GM12878 (cell line): ENCODE results near the gene SPARC. TPM values are rescaled to one million over a fixed set of nuclear protein-coding genes. Genes with fewer than 3 reads are reported as not detected.

Experiments
- ASH2L ChIP-seq: fragments of 300-600, 200-600 bp; sonication (generic); IDR thresholded peaks from 2 replicates; pipeline ENCODE4 v1.6.1; 2017; ENCODE audit warnings: low read depth, mild to moderate bottlenecking, borderline replicate concordance
- CREB1 ChIP-seq: IDR thresholded peaks from 2 replicates; pipeline ENCODE4 v1.6.1; 2012; ENCODE audit warnings: low read depth, mild to moderate bottlenecking, inconsistent platforms
- DPF2 ChIP-seq: fragments of 450-650 bp; IDR thresholded peaks from 2 replicates; pipeline ENCODE4 v1.6.1; 2017; ENCODE audit warnings: mild to moderate bottlenecking
- FOXM1 ChIP-seq: IDR thresholded peaks from 2 replicates; pipeline ENCODE4 v1.6.1; 2012; ENCODE audit warnings: low read depth, mild to moderate bottlenecking, inconsistent platforms, low read length, moderate library complexity
- GABPA ChIP-seq: IDR thresholded peaks from 2 replicates; pipeline ENCODE4 v1.6.1; 2014; ENCODE audit warnings: antibody characterized with exemption, low read depth, mild to moderate bottlenecking, inconsistent platforms
- IRF4 ChIP-seq: IDR thresholded peaks from 2 replicates; pipeline ENCODE4 v1.6.1; 2011; ENCODE audit warnings: low read depth, low read length
- KDM1A ChIP-seq: fragments of 200-600 bp; sonication (generic); IDR thresholded peaks from 2 replicates; pipeline ENCODE4 v1.6.1; 2016; ENCODE audit warnings: borderline replicate concordance
- KLF5 ChIP-seq: fragments of 450-650 bp; IDR thresholded peaks from 2 replicates; pipeline ENCODE4 v1.6.1; 2014; ENCODE audit warnings: mild to moderate bottlenecking; ENCODE audit not compliant: partially characterized antibody
- MEF2A ChIP-seq: IDR thresholded peaks from 2 replicates; pipeline ENCODE4 v1.6.1; 2011; ENCODE audit warnings: low read depth, mild to moderate bottlenecking, low read length, moderate library complexity; ENCODE audit not compliant: insufficient read depth
- MEF2B ChIP-seq: fragments of 450-650 bp; IDR thresholded peaks from 2 replicates; pipeline ENCODE4 v1.6.1; 2018; ENCODE audit warnings: mild to moderate bottlenecking, moderate library complexity; ENCODE audit not compliant: partially characterized antibody, poor library complexity, severe bottlenecking
- MTA2 ChIP-seq: fragments of 450-650 bp; IDR thresholded peaks from 2 replicates; pipeline ENCODE4 v1.6.1; 2016; ENCODE audit warnings: low read depth, mild to moderate bottlenecking, moderate library complexity
- MXI1 ChIP-seq: fragments of 150-350 bp; IDR thresholded peaks from 2 replicates; pipeline ENCODE4 v1.6.1; 2011; ENCODE audit warnings: low read depth, mild to moderate bottlenecking, inconsistent platforms, low read length, improper control_type of control experiment
- NBN ChIP-seq: fragments of 450-650 bp; IDR thresholded peaks from 2 replicates; pipeline ENCODE4 v1.6.1; 2016
- NFXL1 ChIP-seq: fragments of 450-650 bp; IDR thresholded peaks from 2 replicates; pipeline ENCODE4 v1.6.1; 2017; ENCODE audit warnings: antibody characterized with exemption, mild to moderate bottlenecking, borderline replicate concordance
- NR2C1 ChIP-seq: fragments of 450-650 bp; IDR thresholded peaks from 2 replicates; pipeline ENCODE4 v1.6.1; 2017; ENCODE audit warnings: antibody characterized with exemption, mild to moderate bottlenecking, moderate library complexity
- NR2F1 ChIP-seq: fragments of 450-650 bp; conservative IDR thresholded peaks from 2 replicates; pipeline ENCODE4 v1.6.1; 2017; ENCODE audit warnings: mild to moderate bottlenecking
- PAX8 ChIP-seq: fragments of 450-650 bp; IDR thresholded peaks from 2 replicates; pipeline ENCODE4 v1.6.1; 2017; ENCODE audit warnings: mild to moderate bottlenecking, moderate library complexity
- POLR2A ChIP-seq: IDR thresholded peaks from 2 replicates; pipeline ENCODE4 v1.6.1; 2011; ENCODE audit warnings: low read depth, mild to moderate bottlenecking, low read length
- SUZ12 ChIP-seq: fragments of 200-600 bp; sonication (generic); IDR thresholded peaks from one replicate; pipeline ENCODE4 v1.6.1; 2018; ENCODE audit warnings: antibody characterized with exemption, mild to moderate bottlenecking; ENCODE audit not compliant: unreplicated experiment
- polyA plus RNA-seq, 11 experiments: library from polyadenylated mRNA; depleted of rRNA in 4 of 11; unstranded in 6 of 11; stranded (reverse) in 5 of 11; fragments of >200 nt; fragmentation: Nextera tagmentation in 4 of 11; fragmentation: Illumina TruSeq in 1 of 11; extraction: Ambion mirVana in 4 of 11; extraction: Trizol in 1 of 11; gene quantifications; 1 replicate in 1 of 11; 2 replicates in 10 of 11; pipeline versions ENCODE4 v1.2.1 to v1.2.3, GENCODE V29; 2011 to 2016; ENCODE audit warnings: inconsistent platforms in 2 of 11, missing spikeins in 2 of 11, low read depth in 1 of 11
- total RNA-seq, 4 experiments: library from RNA; depleted of rRNA in 3 of 4; stranded (reverse); fragments of >200 nt in 3 of 4; fragmentation: Illumina TruSeq in 1 of 4; extraction: Trizol in 1 of 4; gene quantifications; 2 replicates each; pipeline versions ENCODE4 v1.2.1 to v1.2.3, GENCODE V29; 2013 to 2021
- TF ChIP-seq, protein P1 (sequence below): fragments of 450-650 bp; IDR thresholded peaks from 2 replicates; pipeline ENCODE4 v1.6.1; 2016; ENCODE audit warnings: mild to moderate bottlenecking, moderate library complexity, borderline replicate concordance
- TF ChIP-seq, protein P2 (sequence below): IDR thresholded peaks from 2 replicates; pipeline ENCODE4 v1.6.1; 2012; ENCODE audit warnings: low read depth, low read length, improper control_type of control experiment
- TF ChIP-seq, protein P3 (sequence below): IDR thresholded peaks from 2 replicates; pipeline ENCODE4 v1.6.1; 2011; ENCODE audit warnings: mild to moderate bottlenecking, low read depth, low read length, moderate library complexity; ENCODE audit not compliant: insufficient replicate concordance
- TF ChIP-seq, protein P4 (sequence below): fragments of 450-650 bp; IDR thresholded peaks from 2 replicates; pipeline ENCODE4 v1.6.1; 2018; ENCODE audit warnings: borderline replicate concordance, mild to moderate bottlenecking; ENCODE audit not compliant: partially characterized antibody

The SPARC gene
- total and polyA plus RNA-seq, 10 of the 15 experiments (the other 5 are each of a cell fraction or from before 2014, with no cell fraction given): 29.6 to 154 (median 57.0) TPM

DNA sequence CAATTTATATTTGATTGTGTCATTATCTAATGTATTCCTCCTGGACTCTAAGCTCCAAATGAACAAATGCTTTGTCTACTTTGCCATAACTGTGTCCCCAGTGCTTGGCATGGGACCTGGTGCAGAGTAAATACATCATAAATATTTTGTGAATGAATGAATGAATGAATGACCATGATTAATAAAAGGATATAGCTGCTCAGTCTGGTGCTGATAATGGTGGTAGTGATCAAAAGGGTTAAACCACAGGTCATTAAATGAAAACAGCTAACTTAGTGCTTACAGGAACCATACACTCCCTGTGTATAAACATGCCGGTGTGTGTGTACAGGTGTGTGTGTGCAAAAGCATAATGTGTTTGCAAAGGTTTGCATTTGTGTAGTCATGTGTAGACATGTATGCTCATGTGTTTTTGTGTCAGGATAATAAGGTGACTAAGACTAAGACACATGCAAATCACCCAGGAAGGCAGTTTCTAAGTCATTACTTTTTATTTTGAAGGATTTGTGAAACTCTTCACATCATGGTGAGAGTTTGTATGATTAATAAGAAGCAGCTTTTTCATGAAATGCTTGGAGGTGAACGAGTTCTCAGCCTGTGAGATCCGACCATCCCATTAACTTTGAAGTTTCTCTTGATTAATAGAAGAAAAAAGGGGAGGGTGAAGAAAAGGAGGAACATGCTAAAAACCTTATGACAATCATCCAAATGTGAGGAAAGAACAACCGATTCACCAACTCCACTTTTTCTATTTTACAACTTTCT is 24.6 kb downstream of the SPARC start (continued):
- TF ChIP-seq, protein P1, sequence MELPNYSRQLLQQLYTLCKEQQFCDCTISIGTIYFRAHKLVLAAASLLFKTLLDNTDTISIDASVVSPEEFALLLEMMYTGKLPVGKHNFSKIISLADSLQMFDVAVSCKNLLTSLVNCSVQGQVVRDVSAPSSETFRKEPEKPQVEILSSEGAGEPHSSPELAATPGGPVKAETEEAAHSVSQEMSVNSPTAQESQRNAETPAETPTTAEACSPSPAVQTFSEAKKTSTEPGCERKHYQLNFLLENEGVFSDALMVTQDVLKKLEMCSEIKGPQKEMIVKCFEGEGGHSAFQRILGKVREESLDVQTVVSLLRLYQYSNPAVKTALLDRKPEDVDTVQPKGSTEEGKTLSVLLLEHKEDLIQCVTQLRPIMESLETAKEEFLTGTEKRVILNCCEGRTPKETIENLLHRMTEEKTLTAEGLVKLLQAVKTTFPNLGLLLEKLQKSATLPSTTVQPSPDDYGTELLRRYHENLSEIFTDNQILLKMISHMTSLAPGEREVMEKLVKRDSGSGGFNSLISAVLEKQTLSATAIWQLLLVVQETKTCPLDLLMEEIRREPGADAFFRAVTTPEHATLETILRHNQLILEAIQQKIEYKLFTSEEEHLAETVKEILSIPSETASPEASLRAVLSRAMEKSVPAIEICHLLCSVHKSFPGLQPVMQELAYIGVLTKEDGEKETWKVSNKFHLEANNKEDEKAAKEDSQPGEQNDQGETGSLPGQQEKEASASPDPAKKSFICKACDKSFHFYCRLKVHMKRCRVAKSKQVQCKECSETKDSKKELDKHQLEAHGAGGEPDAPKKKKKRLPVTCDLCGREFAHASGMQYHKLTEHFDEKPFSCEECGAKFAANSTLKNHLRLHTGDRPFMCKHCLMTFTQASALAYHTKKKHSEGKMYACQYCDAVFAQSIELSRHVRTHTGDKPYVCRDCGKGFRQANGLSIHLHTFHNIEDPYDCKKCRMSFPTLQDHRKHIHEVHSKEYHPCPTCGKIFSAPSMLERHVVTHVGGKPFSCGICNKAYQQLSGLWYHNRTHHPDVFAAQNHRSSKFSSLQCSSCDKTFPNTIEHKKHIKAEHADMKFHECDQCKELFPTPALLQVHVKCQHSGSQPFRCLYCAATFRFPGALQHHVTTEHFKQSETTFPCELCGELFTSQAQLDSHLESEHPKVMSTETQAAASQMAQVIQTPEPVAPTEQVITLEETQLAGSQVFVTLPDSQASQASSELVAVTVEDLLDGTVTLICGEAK: no peak
- TF ChIP-seq MEF2B: no peak
- TF ChIP-seq NBN: no peak
- TF ChIP-seq NR2F1: no peak
- no peak for TF ChIP-seq MEF2A
- TF ChIP-seq KDM1A: no peak
- peak; percentile 76 for TF ChIP-seq MTA2
- no peak for TF ChIP-seq SUZ12
- TF ChIP-seq ASH2L: no peak
- TF ChIP-seq, protein P2, sequence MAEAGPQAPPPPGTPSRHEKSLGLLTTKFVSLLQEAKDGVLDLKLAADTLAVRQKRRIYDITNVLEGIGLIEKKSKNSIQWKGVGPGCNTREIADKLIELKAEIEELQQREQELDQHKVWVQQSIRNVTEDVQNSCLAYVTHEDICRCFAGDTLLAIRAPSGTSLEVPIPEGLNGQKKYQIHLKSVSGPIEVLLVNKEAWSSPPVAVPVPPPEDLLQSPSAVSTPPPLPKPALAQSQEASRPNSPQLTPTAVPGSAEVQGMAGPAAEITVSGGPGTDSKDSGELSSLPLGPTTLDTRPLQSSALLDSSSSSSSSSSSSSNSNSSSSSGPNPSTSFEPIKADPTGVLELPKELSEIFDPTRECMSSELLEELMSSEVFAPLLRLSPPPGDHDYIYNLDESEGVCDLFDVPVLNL: no peak
- no peak for TF ChIP-seq DPF2
- TF ChIP-seq, protein P3, sequence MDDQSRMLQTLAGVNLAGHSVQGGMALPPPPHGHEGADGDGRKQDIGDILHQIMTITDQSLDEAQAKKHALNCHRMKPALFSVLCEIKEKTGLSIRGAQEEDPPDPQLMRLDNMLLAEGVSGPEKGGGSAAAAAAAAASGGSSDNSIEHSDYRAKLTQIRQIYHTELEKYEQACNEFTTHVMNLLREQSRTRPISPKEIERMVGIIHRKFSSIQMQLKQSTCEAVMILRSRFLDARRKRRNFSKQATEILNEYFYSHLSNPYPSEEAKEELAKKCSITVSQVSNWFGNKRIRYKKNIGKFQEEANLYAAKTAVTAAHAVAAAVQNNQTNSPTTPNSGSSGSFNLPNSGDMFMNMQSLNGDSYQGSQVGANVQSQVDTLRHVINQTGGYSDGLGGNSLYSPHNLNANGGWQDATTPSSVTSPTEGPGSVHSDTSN: no peak
- peak; percentile 72 for TF ChIP-seq IRF4
- TF ChIP-seq MXI1: peak; percentile 53; the same call in 1 of the 2 replicates
- TF ChIP-seq NR2C1: no peak
- no peak for TF ChIP-seq GABPA
- 0 out of 2 replicates have a peak, but pooled peaks have one; percentile 49 for TF ChIP-seq PAX8
- TF ChIP-seq CREB1: no peak
- TF ChIP-seq NFXL1: no peak
- TF ChIP-seq, protein P4, sequence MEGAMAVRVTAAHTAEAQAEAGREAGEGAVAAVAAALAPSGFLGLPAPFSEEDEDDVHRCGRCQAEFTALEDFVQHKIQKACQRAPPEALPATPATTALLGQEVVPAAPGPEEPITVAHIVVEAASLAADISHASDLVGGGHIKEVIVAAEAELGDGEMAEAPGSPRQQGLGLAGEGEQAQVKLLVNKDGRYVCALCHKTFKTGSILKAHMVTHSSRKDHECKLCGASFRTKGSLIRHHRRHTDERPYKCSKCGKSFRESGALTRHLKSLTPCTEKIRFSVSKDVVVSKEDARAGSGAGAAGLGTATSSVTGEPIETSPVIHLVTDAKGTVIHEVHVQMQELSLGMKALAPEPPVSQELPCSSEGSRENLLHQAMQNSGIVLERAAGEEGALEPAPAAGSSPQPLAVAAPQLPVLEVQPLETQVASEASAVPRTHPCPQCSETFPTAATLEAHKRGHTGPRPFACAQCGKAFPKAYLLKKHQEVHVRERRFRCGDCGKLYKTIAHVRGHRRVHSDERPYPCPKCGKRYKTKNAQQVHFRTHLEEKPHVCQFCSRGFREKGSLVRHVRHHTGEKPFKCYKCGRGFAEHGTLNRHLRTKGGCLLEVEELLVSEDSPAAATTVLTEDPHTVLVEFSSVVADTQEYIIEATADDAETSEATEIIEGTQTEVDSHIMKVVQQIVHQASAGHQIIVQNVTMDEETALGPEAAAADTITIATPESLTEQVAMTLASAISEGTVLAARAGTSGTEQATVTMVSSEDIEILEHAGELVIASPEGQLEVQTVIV: no peak
- peak; percentile 46 for TF ChIP-seq FOXM1
- TF ChIP-seq KLF5: no peak
- no peak for TF ChIP-seq POLR2A
